ENCODE measurements around the gene FCGR3A.
"Not testable (repeated sequence)": the region's sequence is repeated elsewhere in the genome, so short reads cannot be mapped to it uniquely, and the experiment has no call there.

The FCGR3A gene

GRCh38 chr1:161549652-161550051 lies at the start of gene FCGR3A:
Gene FCGR3A, minus strand, starts transcription at chr1:161549818. Its CDS starts 82 bp downstream, at chr1:161549736.
- DNase-seq (ENCODE audit: low read depth), result no peak

DNA sequence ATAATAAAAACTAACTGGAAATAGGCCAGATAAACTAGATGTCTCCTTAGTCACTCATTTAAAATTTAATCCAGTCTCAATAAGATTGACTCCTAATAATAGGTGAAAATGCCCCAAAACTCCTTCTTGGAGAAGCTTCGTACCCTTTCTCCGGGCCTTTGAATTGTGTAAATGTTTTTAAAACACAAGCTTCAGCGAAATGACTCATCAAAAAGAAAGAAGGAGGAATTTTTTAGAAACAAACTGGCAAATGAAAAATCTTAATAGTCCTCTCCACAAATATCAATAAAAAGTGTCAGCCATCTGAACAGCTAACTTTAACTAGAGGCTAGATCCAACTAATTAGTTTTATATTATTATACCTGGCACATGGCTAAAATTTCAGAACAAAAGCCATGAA lies 47.5 kb upstream of the FCGR3A start:
- not testable (repeated sequence) for DNase-seq (ENCODE audit: low read depth)

- peak; percentile 11 for DNase-seq (ENCODE audit: low read depth)
Observed at GRCh38 chr1:161595583-161595982, 46.0 kb upstream of the FCGR3A start.

DNA sequence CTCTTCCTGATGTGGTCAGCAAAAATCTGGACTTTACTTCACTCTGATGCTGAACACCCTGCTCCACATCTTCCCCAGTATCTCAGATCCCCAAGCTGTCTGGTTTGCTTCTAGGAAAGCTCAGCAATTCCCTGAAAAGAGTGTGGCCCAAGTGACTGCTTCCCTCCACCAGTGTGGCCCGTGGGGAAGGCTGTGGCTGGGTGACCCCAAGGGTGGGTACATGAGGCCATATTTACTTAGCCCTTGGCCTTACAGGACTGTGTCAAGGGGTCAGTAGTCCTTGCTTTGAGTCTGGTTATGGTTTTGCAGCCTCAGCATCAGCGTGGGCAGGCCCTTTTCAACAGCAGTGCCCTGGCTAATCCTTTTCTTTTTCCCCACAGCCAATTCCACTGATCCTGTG lies 45.6 kb upstream of the FCGR3A start:
- not testable (repeated sequence) for DNase-seq (ENCODE audit: low read depth)

DNA sequence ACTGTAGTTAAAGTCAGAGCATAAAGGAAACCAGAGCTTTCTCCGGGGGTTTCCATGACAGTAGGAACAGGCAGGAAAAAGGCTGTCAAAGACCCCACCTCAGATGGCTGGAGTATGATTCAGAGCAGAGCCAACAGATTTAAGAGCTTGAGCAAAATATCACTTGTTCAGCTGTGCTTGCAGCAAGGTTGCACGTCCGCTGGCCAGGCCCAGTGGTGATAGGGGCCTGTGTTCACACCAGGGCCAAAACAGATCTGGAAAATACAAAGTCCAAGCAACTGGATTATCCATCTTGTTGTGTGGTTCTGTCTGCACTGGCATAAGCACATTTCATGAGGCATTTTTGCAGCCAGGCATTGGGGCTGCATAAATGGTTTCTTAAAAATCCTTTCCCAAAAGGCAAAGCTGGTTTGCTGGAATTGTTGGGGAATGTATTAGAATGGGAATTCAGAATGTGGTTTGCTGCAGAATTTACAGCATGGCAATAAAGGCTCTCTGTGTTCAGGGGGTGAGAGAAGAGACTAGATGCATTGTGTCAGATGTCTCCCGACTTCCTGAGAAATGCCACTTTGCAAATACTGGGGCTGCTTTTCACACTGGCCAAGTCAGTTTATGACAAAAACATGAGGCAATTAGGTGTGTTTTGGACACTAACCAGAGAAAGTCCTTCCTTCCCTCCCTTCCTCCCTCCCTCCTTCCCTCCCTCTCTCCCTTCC lies 44.8 kb upstream of the FCGR3A start:
- DNase-seq (ENCODE audit: low read depth), result not testable (repeated sequence)

- DNase-seq (ENCODE audit: low read depth), result not testable (repeated sequence)
Observed at GRCh38 chr1:161593092-161593755, 43.6 kb upstream of the FCGR3A start.

DNA sequence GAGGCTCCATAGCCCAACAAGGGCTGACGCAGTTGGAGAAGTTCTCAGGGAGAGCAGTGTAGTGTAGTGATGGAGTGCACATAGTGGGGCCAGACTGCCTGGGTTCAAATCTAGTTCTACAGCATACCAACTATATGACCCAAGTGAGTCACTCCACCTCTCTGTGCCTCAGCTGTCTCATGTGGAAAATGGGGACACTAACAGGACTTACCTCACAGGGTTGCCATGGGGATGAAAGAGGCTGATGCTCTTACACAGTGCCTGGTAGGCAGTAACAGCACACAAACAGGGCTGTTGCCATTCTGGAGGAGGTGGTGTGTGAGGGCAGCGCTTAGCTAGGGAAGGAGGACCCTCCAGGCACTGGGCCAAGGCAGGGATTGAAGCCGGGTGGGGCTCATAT lies 43.0 kb upstream of the FCGR3A start:
- not testable (repeated sequence) for DNase-seq (ENCODE audit: low read depth)

DNA sequence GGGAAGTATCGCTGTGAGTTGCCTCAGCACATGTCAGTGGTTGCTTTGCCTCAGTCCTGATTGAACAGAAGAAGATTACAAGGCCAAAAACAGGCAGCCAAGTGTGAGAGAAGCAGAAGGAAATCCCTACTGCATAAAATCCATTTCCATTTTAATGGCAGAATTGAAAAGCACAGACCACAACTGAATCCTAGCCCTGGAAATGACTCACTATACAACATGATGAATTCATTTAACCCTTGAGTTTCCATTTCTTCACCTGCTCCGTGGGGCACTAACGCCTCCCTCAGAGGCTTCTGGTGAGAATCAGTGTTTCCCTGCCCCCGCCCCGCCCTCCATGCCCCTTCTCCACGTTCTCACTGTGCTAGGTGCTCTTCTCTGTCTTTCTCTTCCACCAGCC lies 40.3 kb upstream of the FCGR3A start:
- DNase-seq (ENCODE audit: low read depth), result not testable (repeated sequence)

DNA sequence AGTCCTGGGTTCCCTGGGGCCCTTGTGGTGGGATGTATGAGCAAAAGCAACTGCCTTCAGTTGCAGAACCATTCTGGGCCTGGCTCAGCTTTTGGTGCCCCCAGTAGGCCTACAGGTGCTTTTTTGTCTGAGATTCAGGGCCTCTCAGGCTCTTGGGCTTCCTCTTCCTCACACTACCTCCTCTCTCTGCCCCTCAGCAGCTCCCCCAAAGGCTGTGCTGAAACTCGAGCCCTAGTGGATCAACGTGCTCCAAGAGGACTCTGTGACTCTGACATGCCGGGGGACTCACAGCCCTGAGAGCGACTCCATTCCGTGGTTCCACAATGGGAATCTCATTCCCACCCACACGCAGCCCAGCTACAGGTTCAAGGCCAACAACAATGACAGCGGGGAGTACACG lies 39.7 kb upstream of the FCGR3A start:
- DNase-seq (ENCODE audit: low read depth), result not testable (repeated sequence)

- not testable (repeated sequence) for DNase-seq (ENCODE audit: low read depth)
Observed at GRCh38 chr1:161588596-161588995, 39.0 kb upstream of the FCGR3A start.

DNA sequence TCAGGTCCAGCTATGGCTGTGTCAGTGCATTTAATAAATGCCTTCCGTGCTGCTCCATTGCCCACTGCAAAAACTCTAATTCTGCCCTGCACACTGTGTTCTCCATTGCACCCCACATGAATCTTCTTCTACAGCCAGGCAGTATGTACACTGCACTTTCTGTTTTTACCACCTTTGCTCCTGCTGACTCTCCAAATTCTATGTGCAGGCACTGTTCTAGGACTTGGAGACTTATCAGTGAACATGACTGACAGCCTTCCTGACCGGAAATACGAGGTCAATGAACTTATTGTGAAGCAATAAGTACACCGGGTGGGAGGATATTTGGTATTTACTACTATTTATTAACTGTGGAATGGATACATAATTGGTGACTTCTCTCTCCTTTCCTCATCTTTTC lies 33.3 kb upstream of the FCGR3A start:
- not testable (repeated sequence) for DNase-seq (ENCODE audit: low read depth)

GRCh38 chr1:161580879-161581537 lies 31.4 kb upstream of the FCGR3A start:
- DNase-seq (ENCODE audit: low read depth), result not testable (repeated sequence)

DNA sequence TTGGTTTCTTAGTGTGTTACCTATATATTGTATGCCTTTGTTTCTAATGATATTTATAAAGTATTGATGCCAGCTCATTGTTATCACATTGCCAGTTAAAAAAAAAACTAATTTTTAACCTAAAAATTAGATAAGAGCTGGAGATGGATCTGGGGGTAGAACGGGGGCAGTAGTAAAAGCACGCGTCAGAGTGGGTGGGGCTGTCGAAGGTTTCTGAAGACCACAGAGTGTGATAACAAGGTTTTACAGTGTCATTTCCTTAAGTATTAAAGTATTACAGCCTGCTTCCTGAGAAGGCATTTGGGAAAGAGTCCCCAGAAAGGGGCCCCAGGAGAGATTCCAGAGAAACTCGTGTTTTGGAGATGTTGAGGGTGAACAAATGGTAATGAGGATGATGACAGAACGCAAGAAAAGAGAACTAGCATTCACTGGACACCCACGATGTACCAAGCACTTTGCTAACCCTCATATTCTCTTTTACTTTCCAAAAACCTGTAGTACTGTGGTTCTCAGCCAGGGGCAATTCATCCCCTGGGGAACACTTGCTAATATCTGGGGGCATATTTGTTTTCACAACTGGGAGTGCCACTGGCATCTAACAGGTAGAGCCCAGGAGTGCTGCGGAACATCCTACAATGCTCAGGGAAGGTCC lies 30.4 kb upstream of the FCGR3A start:
- DNase-seq (ENCODE audit: low read depth), result not testable (repeated sequence)

- not testable (repeated sequence) for DNase-seq (ENCODE audit: low read depth)
Observed at GRCh38 chr1:161576676-161577075, 27.1 kb upstream of the FCGR3A start.

- not testable (repeated sequence) for DNase-seq (ENCODE audit: low read depth)
Observed at GRCh38 chr1:161571703-161572102, 22.1 kb upstream of the FCGR3A start.

DNA sequence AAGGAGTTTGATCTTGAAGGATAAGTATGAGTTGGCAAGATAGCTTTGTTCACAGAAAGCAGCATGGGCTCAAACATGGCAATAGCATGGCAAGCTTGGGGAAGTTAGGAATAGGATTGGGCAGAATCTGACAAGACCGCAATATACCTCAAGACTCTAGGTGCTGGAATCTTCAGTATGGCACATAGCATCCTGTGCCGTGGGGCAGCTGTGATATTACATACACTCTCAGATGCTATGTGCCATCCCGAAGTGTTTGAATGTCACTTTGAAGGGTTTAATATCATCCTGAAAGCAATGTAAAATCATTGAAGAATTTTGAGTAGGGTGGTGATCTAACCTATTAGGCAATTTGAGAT lies 17.0 kb upstream of the FCGR3A start:
- not testable (repeated sequence) for DNase-seq (ENCODE audit: low read depth)

DNA sequence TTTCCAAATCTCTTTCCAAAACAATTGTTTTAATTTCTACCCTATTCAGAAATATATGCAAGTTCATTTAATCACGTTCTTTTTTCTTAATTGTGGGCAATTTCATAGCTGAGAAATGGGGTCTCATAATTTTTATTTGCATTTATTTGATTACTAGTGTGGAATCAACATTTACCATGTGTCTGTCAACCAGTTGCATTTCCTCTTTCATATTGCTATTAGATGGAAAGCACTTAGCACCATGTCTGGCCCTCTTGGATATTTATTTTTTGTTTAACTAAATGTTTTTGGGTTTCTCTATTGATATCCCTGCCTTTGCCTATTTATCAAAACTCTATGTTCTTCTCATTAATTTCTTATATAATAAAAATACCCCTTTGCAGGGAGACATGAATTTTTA lies 13.9 kb upstream of the FCGR3A start:
- DNase-seq (ENCODE audit: low read depth), result not testable (repeated sequence)

DNA sequence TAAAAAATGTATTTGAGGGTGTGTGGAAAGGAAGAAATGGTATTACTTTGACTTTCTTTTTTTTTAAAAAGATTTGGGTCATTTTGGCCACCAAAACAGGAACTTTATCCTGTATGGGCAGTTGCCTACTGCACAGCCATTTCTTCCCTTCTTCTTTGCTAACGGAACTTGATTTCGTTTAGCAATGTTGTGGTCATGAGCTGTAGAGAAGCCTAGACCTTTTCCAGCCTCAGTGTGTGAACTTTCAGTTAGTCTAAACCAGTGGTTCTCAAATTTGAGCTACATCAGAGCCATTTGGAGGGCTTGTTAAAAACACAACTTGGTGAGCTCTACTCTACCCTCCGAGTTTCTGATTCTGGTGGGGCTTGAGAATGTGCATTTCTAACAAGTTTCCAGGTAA lies 12.8 kb upstream of the FCGR3A start:
- DNase-seq (ENCODE audit: low read depth), result not testable (repeated sequence)

DNA sequence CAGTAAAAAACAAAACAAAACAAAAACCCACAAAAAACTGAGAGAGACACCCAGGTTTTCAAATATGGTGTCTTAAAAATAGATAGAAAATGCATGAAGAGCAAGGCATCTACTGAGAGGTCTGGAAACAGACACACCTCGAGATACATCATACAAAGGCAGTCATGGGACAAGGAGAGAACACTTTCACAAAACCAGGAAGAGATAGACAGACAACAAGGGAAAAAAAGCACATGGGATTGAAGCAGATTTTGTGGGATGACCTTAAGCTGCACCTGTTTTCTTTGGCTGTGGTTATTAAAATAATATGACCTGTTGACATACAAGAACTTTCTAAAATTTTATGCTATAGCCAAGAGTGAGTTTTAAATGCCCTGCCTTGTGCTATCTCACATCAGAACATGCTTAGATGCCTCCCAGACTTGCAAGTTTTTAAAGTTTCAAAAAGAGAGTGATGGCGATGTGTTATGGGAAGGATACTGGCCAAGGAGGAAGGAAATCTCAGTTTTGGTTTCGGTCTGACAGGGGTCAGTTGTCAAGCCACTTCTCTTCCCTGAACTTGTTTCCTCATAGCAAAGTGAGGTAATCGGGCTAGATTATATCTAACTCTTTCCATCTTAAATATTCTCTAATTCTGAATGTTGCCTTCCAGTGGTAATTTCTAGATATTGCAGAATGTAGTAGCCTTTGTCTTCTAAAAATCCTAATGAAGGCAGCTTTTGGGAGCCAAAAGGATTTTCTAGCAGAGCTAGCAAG lies 11.5 kb upstream of the FCGR3A start:
- peak; percentile 28 for DNase-seq (ENCODE audit: low read depth)

- DNase-seq (ENCODE audit: low read depth), result not testable (repeated sequence)
Observed at GRCh38 chr1:161557506-161558450, 8.2 kb upstream of the FCGR3A start.

DNA sequence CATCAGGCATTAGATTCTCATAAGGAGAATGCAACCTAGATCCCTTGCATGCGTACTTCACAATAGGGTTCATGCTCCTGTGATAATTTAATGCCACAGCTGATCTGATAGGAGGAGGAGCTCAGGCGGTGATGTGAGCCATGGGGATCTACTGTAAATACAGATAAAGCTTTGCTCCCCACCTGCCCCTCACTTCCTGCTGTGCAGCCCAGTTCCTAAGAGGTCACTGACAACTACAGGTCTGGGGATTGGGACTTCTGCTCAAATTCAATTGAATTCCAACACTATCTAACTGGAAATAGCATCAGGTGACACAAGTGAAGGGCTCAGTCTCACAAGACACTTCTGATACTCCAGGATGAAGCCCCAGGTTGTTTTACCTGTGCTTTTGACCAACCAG lies 7.4 kb upstream of the FCGR3A start:
- not testable (repeated sequence) for DNase-seq (ENCODE audit: low read depth)
